Measurements from ENCODE around the gene KIF26B. TPM values are rescaled to one million over a fixed set of nuclear protein-coding genes. Genes with fewer than 3 reads are reported as not detected.

Gene KIF26B
- total RNA-seq, 4 donors from 2014 or later, result 3.6 to 7.0 (median 5.2) TPM

- Histone ChIP-seq H3K4me1 (no peaks in the 10 kb centered on the region), H3K36me3 (no peaks in the 10 kb centered on the region), H3K27ac (no peak overlapping the region), H3K4me3 (no peak overlapping the region), H3K9me3 (no peaks in the 10 kb centered on the region), H3K27me3 (peaks cover 8% of the 10 kb centered on the region)
- no peak for DNase-seq (ENCODE audit: low spot score in 2 of 2)
- WGBS, result 26% methylated on average over 2 of the region's 2 CpGs
- TF ChIP-seq EP300 (IDR thresholded peaks at IDR 0.05), result no peak
- TF ChIP-seq CTCF (IDR thresholded peaks at IDR 0.05), result no peak
- no peak for TF ChIP-seq POLR2AphosphoS5 (IDR thresholded peaks at IDR 0.05)
- TF ChIP-seq POLR2A (IDR thresholded peaks at IDR 0.05), result no peak
Observed at GRCh38 chr1:245433561-245433960, 278.8 kb downstream of the KIF26B start.

GRCh38 chr1:245434280-245434679, 279.5 kb downstream of the KIF26B start:
- Histone ChIP-seq H3K4me3 (no peak overlapping the region), H3K27ac (no peak overlapping the region)
- WGBS, result 86% methylated on average over 1 of the region's 1 CpG

GRCh38 chr1:245436407-245436806, 281.6 kb downstream of the KIF26B start:
- Histone ChIP-seq H3K4me3 (no peak overlapping the region), H3K27ac (no peak overlapping the region), H3K9me3 (no peaks in the 10 kb centered on the region), H3K36me3 (no peaks in the 10 kb centered on the region), H3K4me1 (no peaks in the 10 kb centered on the region), H3K27me3 (peaks cover 17% of the 10 kb centered on the region)
- WGBS, result 96% methylated on average over 4 of the region's 4 CpGs
- no peak for TF ChIP-seq EP300 (IDR thresholded peaks at IDR 0.05)
- no peak for TF ChIP-seq POLR2AphosphoS5 (IDR thresholded peaks at IDR 0.05)
- no peak for TF ChIP-seq POLR2A (IDR thresholded peaks at IDR 0.05)
- TF ChIP-seq CTCF (IDR thresholded peaks at IDR 0.05), result no peak
- no peak for DNase-seq (ENCODE audit: low spot score in 2 of 2)

More at GRCh38 chr1:245434280-245434679, 279.5 kb downstream of the KIF26B start:
- Histone ChIP-seq H3K9me3 (no peaks in the 10 kb centered on the region), H3K36me3 (no peaks in the 10 kb centered on the region), H3K27me3 (peaks cover 8% of the 10 kb centered on the region), H3K4me1 (no peaks in the 10 kb centered on the region)
- DNase-seq (ENCODE audit: low spot score in 2 of 2), result no peak
- no peak for TF ChIP-seq EP300 (IDR thresholded peaks at IDR 0.05)
- TF ChIP-seq CTCF (IDR thresholded peaks at IDR 0.05), result no peak

- 39% methylated on average over 6 of the region's 6 CpGs for WGBS
- H3K4me3 ChIP-seq, result no peak overlapping the region
- no peaks in the 10 kb centered on the region for H3K4me1 ChIP-seq
- no peaks in the 10 kb centered on the region for H3K36me3 ChIP-seq
- peaks cover 20% of the 10 kb centered on the region for H3K27me3 ChIP-seq
- no peak overlapping the region for H3K27ac ChIP-seq
- no peak for TF ChIP-seq POLR2AphosphoS5 (IDR thresholded peaks at IDR 0.05)
- no peak for TF ChIP-seq CTCF (IDR thresholded peaks at IDR 0.05)
- no peak for TF ChIP-seq EP300 (IDR thresholded peaks at IDR 0.05)
- no peak for TF ChIP-seq POLR2A (IDR thresholded peaks at IDR 0.05)
- H3K9me3 ChIP-seq, result no peaks in the 10 kb centered on the region
- no peak for DNase-seq (ENCODE audit: low spot score in 2 of 2)
Observed at GRCh38 chr1:245437369-245438062, 282.7 kb downstream of the KIF26B start.

- WGBS, result 43% methylated on average over 7 of the region's 7 CpGs
- Histone ChIP-seq H3K4me1 (no peaks in the 10 kb centered on the region), H3K36me3 (no peaks in the 10 kb centered on the region)
Observed at GRCh38 chr1:245440922-245441321, 286.1 kb downstream of the KIF26B start.

More at GRCh38 chr1:245440922-245441321, 286.1 kb downstream of the KIF26B start:
- no peak for DNase-seq (ENCODE audit: low spot score in 2 of 2)
- no peak overlapping the region for H3K27ac ChIP-seq
- H3K27me3 ChIP-seq, result peaks cover 19% of the 10 kb centered on the region
- no peak overlapping the region for H3K4me3 ChIP-seq
- H3K9me3 ChIP-seq, result no peaks in the 10 kb centered on the region
- no peak for TF ChIP-seq CTCF (IDR thresholded peaks at IDR 0.05)
- TF ChIP-seq EP300 (IDR thresholded peaks at IDR 0.05), result no peak
- no peak for TF ChIP-seq POLR2AphosphoS5 (IDR thresholded peaks at IDR 0.05)
- no peak for TF ChIP-seq POLR2A (IDR thresholded peaks at IDR 0.05)

Measured in suprapubic skin (tissue), 4 donors.